IPS DF 4.7 (cell line): ENCODE results near the gene LARP1B.
"Not testable (repeated sequence)": the region's sequence is repeated elsewhere in the genome, so short reads cannot be mapped to it uniquely, and the experiment has no call there.

Source experiments
- DNase-seq: peaks from one replicate; pipeline ENCODE4 v3.0.0-alpha.2; 2013; ENCODE audit warnings: low spot score; ENCODE audit errors: extremely low read depth

Gene LARP1B

DNA sequence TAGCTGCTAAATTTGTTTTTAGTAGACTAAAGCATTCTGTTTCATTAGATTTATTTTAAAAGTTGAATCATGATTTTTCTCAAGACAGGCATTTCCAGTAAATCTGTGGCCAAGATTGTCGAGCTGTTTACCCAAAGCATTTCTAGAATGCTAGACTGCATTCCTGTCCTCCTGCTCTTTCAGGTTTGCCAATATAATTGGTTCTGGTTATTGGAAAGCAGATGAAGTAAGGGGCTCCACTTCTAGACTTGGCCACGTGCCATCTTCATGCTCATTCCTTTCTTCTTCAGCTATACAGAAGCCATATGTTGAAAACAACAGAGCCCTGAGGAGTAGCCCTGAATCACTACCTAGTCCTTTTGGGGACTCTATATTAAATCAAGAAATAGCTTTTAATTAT, 164.0 kb downstream of the LARP1B start:
- DNase-seq, result no peak

DNA sequence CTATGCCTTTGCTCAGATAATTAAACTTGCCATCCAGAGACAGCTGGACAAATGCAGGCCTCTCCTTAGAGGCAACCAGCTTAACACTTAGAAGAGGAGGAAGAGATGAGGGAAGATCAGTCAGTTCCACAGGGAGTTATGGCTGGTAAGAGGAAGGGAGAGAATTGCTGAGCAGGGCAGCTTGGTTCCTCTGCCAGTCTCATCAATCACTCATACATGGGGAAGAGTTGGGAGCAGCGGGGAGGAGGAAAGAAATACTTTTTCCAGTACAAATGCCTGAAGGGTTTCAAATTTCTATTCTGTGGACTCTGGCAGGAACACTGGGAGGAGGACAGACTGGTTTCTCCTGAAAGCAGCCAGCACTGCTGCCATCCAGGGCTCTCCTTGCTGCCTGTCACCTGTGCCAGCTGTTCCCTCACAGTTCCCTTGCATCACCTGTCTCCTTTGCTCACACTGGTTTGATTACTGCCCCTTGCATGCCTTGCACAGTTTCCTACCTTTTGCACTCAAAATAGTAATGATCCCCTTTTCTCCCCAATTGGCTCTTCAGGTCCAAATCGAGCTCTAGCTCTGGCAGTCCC, 167.0 kb downstream of the LARP1B start:
- DNase-seq, result no peak

DNA sequence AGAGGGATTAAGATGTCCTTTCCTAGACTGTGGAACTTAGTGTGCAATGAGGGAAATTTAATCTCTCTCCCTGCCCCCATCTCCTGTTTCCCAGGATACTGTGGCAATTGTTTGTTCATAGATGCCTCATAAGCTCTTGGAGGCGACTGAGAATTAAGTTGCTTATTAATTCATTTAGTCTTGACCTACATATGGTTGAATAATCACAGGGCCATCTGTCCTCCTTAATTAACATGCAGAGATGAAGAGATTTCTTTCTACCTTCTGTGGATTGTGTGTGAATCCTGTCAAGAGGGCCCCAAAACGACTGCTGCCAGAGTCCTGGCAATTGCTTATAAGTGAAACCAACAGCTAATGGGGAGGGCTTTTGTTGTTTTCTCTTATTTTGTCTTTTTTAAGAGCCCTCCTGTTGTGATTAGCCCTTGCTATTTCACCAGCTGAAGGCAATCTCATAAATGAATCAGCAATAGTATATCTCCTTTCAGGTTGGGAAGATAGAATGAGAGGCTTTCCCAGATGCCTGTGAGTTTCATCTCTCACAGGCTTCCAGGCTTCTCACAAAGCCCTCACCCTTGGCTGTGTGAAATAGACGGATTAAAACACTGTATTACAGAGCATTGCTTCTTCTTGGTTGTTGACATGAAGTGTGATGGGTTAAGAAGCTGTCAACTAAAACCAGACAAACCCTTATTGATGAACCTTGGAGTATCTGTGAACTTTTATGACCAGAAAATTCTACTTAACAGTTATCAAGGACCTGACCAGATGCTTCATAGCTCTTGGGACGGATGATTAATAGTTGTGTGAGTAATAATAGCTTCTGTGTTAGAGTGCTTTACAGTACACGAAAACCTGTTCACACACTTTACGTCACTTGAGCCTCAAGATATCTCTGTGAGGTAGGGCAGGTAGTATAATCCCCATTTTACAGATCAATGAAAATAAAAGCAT, 168.0 kb downstream of the LARP1B start:
- DNase-seq, result no peak

DNA sequence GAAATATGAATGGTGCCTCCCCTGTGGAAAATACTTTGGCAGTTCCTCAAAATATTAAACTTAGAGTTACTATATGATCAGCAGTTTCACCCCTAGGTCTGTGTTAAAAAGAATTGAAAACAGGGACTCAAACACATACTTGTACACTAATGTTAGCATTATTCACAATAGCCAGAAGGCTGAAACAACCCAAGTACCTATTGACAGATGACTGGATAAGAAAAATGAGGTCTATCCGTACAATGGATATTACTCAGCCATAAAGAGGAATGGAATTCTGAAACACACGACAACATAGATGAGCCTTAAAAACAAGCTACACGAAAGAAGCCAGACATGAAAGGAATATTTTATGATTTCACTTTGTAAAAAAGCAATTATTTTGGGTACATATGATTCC, 171.6 kb downstream of the LARP1B start:
- no peak for DNase-seq

DNA sequence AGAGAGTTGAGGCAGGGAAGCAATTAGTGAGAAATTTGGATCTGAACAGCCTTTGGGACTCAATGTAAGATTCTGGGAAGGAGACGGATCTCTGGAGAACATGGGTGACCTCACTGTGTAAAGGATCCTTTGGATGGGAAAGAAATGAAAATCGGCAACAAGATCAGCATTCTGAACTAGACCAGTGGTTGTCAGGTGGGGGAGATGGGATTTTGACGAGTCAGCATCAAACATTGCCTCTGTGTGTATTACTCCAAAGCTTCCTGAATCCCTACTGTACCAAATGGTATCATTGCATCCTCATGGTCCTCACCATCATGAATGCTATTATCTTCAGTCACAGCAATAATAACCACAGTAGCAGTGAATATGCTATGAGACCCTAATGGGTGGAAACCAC, 173.7 kb downstream of the LARP1B start:
- DNase-seq, result no peak

DNA sequence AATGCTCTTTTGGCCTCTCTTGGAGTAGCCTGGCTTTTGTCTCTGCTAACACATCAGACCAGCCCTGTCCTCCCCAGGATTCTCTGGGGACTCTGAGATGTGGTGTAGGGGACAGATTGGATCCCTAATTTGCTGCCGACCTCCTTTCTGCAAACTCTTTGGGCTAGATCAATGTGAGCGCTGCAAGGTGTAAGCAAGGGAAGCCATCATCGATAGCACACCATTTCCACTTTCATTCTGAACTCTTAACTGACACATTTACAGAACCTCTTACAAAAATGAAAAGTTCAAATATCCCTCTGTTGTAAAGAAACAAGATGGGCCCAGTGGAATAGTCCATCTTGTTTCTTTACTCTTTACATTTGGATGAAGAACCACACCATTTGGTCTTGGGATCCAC, 179.9 kb downstream of the LARP1B start:
- no peak for DNase-seq

DNA sequence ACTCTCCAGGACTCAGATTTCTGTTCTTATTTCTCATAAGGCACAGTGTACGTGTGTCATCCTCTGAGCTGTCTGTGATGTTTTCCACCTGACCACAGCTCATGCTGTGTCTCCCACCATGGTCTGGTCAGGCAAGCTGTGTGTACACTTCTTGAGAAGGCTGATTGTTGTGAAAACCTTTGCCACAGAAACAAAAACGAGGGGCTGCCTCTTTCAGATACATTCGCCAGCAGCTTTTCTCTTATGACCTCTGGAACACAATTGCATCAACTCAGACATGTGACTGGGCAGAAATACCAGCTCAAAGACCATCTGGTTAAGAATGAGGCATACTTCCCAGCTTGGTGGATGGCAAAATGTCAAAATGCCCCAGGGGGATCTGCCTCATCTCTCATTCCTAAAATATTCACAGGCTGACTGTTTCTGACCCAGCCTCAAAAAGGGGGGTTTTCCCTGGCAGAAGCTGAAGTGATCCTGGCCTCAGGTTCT, 180.4 kb downstream of the LARP1B start:
- DNase-seq, result no peak

DNA sequence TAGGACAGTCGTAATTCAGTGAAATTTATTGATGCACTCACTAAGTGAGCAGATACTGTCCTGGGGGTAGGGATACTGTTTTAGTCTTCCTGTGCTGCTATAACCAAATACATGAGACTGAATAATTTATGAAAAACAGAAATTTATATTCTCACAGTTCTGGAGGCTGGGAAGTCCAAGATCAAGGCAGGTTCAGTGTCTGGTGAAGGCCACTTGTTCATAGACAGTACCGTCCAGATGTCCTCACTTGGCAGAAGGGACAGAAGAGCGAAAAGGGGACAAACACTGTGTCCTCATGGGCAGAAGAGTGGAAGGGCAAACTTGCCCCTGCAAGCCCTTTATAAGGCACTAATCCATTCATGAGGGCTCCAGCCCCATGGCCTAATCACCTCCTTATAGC, 180.9 kb downstream of the LARP1B start:
- no peak for DNase-seq

DNA sequence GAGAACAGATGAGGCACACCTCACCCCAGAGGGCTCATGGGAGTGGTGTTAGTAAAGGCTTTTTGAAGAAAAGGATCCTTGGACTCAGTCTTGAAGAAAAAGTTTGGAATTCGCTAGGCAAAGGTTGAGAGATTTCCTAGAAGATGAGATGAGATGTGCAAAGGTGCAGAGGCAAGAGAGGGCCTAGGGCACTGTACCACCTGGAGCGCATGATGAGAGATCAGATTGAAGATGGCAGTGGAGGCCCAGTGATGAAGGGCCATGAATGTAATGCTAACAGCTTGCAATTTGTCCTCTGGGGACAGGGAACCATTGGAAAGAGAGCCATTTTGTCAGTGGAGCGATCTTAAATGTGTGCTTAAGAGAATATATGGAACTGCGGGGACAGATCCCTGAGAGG, 181.5 kb downstream of the LARP1B start:
- DNase-seq, result no peak

DNA sequence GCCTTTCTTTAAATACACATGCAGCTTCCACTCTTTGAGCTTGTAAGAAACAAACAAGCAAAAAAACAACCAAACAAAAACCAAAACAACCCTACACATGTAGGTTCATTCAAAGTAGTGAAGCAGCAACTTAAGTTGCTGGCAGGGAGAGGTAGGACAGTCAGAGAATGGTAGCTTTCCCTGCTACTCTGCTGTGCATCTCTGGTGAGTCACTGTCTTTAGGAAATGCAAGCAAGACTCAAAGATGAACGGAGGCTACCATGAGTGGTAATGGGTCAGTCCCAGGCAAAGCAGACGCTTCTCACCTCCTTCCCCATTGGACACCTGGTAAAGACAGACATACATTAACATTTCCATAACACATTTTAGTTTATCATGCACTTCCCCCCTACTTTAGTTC, 183.3 kb downstream of the LARP1B start:
- DNase-seq, result no peak

DNA sequence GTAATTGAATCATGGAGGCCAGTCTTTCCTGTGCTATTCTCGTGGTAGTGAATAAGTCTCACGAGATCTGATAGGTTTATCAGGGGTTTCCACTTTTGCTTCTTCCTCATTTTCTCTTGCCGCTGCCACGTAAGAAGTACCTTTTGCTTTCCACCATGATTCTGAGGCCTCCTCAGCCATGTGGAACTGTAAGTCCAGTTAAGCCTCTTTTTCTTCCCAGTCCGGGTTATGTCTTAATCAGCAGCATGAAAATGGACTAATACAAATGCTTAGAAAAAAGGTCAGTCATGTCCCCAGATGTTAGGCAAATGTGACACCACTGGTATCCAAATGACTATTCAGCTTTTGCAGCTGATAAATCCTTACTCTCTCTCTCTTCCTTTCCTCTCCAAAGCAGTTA, 184.3 kb downstream of the LARP1B start:
- DNase-seq, result not testable (repeated sequence)

DNA sequence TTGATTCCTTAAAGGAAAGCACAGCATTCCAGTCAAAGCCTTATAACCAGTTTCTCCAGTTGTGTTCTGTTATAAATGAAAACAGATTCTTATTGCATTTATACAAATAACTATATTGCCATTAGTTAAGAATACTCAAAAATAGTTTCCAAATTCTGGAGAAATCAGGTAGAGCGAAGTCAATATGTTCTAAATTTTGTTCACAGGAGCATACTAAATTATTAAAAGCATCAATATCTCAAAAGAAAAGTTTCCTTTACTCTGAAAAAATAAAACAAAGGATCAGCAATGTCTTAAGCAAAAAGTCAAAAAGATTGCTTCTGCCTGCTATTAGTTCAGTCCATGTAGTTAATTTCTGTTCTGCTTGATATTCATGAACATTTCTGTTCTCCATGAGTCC, 186.8 kb downstream of the LARP1B start:
- DNase-seq, result no peak

DNA sequence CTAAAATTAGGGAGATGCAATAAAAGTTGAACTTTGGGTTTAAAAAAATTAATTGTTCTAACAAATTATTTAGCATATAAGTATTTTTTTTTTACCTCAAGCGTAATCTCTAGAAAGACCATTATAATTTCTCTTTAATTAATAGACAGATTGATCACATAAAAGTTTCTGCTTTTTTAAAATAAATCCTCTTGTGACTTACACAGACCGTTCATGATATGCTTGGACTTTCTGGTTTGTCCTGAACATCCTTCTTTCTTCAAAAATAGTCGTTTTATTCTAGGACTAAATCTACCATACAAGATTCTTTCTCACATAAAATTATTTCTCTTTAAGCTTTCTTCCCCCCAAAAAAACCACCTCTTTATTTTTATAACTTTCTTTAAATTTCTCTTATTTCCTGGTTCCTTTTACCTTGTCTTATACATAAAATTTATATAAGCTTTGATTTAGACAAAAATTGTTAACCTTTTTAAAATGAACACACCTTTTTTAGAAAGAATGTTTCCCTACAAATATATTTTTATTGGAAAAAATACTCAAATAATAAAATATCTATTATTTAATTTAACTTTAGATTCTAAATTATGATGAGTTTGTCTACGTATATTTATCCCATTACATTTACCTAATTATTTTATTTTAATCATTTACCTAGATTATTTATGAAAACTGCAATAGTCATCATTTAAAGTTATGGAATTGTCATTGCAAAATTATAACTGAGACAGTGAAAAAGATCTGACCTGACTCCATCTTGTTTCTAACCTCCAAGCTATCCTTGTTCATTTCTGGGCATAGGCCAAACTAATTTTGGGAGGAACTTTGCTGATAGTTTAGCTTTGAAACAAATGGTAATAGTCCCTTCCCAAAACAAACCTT, 188.9 kb downstream of the LARP1B start:
- no peak for DNase-seq

DNA sequence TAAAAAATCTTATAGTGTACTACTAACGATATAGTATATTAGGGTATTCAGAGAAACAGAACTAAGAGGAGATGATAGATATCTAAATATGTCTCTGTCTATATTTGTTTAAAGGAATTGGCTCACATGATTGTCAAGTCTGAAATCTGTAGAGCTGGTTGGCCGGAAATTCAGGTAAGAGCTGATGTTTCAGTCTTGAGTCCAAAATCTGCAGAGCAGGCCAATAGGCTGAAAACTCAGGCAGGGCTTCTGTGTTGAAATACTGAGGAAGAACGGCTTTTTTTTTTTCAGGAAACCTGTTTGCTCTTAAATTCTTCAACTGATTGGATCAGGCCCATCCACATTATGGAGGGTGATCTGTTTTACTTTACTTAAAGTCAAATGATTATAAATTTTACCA, 194.8 kb downstream of the LARP1B start:
- no peak for DNase-seq

DNA sequence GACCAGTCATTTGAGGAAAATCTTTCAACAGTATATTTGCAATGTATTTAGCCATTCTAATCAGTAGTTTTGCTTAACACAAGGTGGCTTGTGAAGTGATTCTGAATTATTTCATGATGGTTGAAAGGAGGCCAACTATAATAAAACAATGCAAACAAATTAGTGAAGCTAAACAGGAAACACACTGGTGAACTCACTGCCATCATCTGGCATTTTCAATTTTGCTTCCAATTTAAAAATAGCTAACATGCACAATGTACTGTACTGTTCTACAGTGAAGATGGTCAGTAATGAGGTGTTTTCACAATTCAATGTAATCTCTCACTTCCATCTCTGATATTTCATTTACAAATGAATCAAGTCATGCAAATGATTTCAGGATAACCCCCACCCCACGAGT, 195.4 kb downstream of the LARP1B start:
- DNase-seq, result no peak

DNA sequence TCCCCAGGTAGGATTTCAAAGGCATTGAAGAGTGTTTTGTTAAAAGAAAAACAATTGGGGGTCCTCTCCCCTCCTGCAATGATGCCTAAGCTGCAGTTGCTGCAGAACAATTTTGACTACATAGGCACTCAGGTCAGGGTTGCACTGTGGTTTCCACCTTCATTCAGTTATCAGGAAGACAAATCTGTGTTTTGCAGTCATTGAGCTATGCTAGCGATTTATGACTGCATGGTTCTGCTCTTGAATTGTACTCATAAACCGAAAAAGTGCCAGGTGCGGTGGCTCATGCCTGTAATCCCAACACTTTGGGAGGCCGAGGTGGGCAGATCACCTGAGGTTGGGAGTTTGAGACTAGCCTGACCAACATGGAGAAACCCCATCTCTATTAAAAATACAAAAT, 197.1 kb downstream of the LARP1B start:
- DNase-seq, result not testable (repeated sequence)

DNA sequence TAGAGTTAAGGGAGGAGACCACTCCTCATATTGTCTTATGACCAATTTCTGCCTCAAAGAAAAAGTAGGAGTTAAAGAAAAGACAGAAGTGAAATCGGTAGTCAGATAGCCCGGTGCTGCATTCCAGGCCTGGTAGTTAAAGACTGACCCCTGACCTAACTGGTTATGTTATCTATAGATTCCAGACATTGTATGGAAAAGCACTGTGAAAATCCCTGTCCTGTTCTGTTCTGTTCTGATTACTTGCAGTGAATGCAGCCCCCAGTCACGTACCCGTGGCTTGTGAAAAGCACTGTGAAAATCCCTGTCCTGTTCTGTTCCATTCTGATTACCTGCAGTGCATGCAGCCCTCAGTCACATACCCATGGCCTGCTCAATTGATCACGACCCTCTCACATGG, 198.8 kb downstream of the LARP1B start:
- DNase-seq, result not testable (repeated sequence)
